NOMO-1 treated with DMSO at 0.1 percent for 48 hours (cell line): ENCODE measurements around the gene PRMT6.
"Not testable (repeated sequence)": the region's sequence is repeated elsewhere in the genome, so short reads cannot be mapped to it uniquely, and the experiment has no call there.

Experiments used
- DNase-seq: peaks from one replicate; lab custom pipeline; 2025; ENCODE audit not compliant: unreplicated experiment; lab: John Stamatoyannopoulos, UW

Gene PRMT6

GRCh38 chr1:107091418-107091817 is 34.9 kb downstream of the PRMT6 start:
- no peak for DNase-seq

- DNase-seq: not testable (repeated sequence)
These were observed 36.9 kb downstream of the PRMT6 start for GRCh38 chr1:107093395-107093794.

GRCh38 chr1:107095647-107096046 is 39.2 kb downstream of the PRMT6 start:
- no peak for DNase-seq

- no peak for DNase-seq
These were observed 40.2 kb downstream of the PRMT6 start for GRCh38 chr1:107096690-107097089.

- DNase-seq: no peak
These were observed 42.5 kb downstream of the PRMT6 start for GRCh38 chr1:107098961-107099360.

GRCh38 chr1:107100331-107100984 is 44.0 kb downstream of the PRMT6 start:
- no peak for DNase-seq

- no peak for DNase-seq
These were observed 49.4 kb downstream of the PRMT6 start for GRCh38 chr1:107105914-107106313.
